NOMO-1 (cell line): ENCODE results near the gene SSTR4.

Source experiments
- DNase-seq, 2 experiments: peaks; one replicate each; lab custom pipeline; 2025; ENCODE audit not compliant: unreplicated experiment in 2 of 2; lab: John Stamatoyannopoulos, UW

Gene SSTR4

GRCh38 chr20:23063168-23063567, 28.1 kb downstream of the SSTR4 start:
- DNase-seq = no peak

GRCh38 chr20:23063581-23063980, 28.5 kb downstream of the SSTR4 start:
- no peak for DNase-seq

DNA sequence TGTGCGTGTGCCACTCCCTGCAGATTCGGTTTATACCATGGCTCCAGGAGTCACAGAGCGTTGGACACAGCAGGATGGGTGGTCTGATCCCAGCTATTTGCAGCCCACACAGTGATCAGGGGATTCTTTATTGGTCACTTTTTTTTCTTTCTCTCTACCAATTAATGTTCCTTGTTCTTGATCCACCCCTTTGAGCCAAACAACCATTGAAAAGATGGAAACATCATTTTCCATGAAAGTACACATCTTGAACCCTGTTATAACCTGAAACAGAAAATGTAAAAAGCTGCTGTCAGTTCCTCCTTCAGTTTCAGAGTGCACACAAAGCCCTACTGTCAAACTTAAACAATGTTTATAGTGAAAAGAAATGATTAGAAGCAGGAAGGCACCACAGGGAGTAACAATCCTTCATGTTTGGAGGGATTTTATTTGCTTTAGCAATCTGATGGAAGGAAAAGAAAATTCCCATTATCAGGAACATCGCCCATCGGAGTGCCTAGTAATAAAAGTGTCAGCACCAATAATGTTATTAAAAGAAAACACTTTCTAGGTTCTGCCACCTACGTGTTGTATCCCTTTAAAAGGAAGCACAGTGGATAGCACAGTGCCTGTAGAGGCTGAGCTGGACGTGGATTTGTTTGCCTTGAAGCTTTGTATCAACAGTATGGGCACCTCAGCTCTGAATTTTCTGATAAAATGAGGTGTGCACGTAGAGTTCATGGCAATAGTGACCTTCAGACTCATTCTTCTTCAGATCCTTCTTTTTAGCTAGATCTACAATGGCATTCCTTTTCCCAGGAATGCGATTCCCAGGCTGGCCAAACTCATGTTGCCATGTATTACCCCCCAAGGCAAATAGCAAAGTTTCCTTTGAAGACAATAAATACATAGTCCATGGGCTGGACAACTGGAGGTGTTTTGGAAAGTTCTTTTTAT, 30.4 kb downstream of the SSTR4 start:
- no peak for DNase-seq

DNA sequence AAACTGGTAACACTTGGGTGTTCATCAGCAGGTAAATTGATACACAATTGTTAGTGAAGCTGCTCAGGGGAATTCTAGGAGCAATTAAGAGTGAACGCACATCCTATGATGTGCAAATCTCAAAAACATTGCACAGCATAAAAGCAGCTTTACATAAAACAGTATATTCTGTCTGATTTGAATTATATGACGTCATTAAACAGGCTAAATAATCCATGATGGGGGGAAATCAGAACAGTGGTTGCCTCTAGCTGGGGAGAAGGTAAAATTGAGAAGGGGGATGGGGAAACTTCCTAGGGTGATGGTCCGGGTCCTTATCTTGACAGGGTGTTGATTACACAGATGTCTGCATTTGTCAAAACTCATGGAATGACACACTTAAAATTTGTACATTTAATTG, 31.7 kb downstream of the SSTR4 start:
- no peak for DNase-seq

DNA sequence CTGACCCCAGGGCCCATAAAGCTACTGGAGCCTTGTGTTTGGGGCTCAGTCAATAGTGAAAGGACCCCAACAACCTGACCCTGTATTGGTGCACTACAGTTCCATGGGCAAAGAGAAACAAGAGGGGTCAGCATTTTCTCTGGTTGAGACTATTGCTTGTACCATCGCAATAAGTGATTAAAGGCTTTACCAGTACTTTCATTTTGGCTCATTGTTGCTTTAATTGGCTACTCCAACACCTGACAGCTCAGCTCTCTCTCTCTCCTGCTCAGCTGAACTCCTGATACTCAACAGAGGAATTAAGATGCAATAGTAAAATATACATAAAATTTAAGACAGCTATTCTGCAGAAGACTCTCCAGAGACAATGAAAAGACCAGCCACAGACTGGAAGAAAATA, 33.2 kb downstream of the SSTR4 start:
- no peak for DNase-seq

DNA sequence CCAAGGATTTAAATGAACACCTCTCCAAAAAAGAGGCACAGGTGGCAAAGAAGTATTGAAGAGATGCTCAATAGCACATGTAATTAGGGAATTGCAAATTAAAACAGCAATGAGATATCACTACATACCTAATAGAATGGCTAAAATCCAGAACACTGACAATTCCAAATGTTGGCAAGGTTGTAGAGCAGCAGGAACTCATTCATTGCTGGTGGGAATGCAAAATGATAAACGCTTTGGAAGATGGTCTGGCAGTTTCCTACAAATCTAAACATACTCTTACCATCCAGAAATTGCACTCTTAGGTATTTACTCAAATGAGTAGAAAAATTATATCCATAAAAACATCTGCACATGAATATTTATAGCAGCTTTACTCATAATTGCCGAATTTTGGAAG, 34.0 kb downstream of the SSTR4 start:
- no peak for DNase-seq

DNA sequence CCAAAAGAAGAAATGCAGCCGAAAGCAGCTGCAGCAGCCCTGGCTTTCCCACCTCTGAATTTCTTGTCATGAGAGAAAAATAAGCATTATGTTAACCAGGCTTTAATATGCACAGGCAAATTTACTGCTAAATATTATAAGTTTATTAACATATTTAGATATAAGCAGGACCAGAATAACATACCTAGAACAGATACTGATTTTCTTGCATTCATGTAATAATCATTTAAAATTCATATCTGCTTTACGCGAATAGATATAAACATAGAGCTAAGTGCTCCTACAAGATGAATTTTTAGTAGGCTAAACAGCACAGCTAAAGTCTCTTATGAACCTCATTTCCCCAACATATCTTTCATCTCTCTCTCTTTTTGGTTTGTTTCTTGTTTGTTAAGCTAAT, 36.3 kb downstream of the SSTR4 start:
- no peak for DNase-seq

GRCh38 chr20:23071996-23072395, 36.9 kb downstream of the SSTR4 start:
- DNase-seq = no peak

- DNase-seq = no peak
Observed at GRCh38 chr20:23072892-23073586, 37.9 kb downstream of the SSTR4 start.

- DNase-seq = no peak
Observed at GRCh38 chr20:23074052-23074451, 38.9 kb downstream of the SSTR4 start.

GRCh38 chr20:23077277-23077676, 42.2 kb downstream of the SSTR4 start:
- no peak for DNase-seq

DNA sequence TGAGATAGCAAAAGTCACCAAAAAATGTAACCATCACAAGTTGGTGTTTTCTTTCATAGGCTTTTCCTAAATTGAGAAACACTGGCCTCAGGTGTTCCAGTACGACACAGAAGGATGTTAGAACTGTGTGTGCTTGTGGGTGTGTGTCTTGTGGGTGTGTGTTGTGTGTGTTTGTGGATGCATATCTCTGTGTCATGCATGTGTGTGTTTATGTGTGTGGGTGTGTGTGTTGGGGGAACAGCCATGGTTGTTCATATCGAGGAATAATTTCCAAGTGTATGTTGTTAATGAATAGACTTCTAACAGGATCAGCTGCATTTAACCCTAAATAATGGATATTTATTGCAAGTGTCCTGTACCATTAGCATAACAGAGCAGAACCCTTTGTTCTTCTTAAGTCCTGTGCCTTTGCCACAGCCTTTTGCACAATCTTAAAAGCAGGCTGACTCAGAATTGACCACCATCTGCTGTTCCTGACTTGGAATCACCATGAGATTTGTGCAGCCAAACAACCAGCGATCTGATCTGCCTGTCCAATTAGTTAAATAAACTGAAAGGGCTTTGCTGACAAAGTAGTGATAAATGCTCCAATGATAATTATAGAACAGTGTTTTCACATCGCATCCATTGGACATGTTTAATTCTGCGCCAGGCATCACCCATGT, 43.4 kb downstream of the SSTR4 start:
- no peak for DNase-seq

DNA sequence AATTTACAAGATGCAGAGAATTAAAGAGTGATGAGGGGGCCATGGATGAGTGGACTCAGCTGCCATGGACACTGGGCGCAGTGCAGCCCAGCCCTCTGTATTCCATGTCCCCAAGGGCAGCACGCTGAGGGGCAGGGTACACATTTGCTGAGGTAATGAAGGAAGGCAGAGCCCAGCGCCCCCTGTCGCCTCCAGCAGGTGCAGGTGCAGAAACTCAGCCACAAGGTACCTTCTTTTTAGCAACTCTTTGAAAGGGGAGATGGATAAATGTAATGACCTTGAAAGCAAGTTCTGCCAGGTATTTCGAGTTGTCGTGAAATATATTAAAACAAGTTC, 43.9 kb downstream of the SSTR4 start:
- DNase-seq = no peak

DNA sequence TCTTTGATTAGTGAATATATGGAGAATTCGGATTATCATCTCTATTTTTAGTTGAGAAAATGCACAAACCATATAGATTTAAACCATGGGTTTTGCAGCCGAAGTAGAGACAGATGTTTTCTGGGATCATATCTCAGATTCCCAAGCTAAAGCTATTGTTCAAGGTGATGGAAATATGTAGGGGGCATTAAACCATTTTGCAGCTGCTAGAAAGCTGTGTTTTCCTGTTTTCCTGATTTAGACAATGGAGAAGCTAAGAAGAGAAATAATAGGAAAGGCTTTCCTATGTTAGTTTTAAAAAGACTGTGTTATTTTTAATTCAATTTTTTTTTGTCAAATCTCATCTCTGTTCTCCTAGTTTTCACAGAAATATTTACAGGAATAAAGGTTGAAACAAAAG, 44.8 kb downstream of the SSTR4 start:
- DNase-seq = no peak

DNA sequence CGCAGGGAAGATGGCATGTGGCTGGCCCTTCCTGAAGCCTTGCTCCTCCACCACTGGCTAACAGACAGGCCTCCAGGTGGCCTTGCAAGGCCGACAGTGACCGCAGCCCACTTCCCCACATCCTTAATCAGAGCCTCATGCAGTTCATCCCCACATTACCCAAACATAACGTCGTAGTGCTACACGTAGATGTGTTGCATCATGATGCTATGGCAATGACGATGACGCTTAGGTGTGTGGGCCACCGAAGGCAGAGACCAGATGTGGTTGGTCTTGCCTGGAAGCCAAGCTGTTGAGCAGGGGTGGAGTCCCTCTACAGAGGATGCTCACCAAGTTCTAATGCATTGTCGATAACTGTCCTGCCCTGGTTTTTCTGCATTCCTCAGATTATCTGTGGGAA, 45.4 kb downstream of the SSTR4 start:
- peak in 1 of 2 experiments; percentile 39 for DNase-seq

GRCh38 chr20:23081263-23081819, 46.2 kb downstream of the SSTR4 start:
- DNase-seq = no peak

- DNase-seq = peak; percentile 28 to 32
Observed at GRCh38 chr20:23082846-23083552, 47.9 kb downstream of the SSTR4 start.

GRCh38 chr20:23083553-23084220, 48.6 kb downstream of the SSTR4 start:
- no peak for DNase-seq

DNA sequence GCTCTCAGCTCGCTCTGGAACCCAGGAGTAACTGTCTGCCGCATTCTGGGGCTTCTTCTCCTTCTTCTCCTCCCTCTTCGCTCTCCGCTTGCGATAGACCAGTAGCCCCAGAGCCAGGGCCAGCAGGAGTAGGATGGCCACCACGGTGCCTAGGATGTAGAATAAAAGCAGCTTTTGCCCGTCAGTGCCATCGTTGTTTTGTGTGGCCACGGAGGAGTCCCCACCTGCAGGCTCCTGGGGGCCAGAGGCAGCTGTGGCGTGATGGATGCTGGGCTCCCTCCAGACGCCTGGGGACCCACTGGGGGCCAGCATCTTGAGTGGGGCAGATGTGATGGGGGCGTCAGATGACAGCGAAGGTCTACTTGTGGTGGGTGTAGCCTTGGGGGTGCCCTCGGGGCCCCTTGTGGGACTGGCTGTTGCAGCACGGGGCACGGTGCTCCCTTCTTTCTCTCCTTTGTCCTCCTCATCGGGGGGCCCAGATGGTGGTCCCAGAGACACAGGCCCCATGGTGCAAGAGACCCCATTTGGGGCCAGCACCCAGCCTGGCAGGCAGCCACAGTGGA, 49.3 kb downstream of the SSTR4 start:
- no peak for DNase-seq

DNA sequence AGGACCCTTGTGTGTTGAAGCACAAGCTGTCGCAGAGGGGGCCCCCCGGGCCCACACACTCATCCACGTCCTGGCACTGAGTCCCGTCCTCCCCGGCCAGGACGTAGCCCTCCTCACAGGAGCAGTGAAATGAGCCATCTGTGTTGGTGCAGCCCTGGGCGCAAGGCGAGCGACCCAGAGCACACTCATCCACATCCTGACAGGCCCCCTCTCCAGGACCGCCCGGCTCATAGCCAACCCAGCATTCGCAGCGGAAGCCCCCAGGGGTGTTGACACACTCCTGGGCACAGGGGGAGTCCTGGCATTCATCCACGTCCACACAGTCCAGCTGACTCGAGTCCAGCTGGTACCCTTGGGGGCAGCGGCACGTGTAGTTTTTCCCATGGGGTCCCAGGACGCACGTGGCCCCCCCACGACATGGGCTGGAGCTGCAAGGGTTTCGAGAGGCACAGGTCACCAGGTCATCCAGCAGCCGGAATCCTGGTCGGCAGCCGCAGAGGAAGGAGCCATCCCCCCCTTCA, 49.8 kb downstream of the SSTR4 start:
- no peak for DNase-seq
